D721Med (cell line): ENCODE measurements around the gene DHX16.

Experiments used
- DNase-seq: peaks from one replicate; pipeline ENCODE4 v3.0.0; 2011; ENCODE audit warnings: low spot score; ENCODE audit not compliant: insufficient read length
- FAIRE-seq: peaks from 2 replicates; lab custom pipeline; 2011; peaks lifted over from hg19 to GRCh38; lab: Jason Lieb, UNC
- TF ChIP-seq, protein P1 (sequence below): IDR thresholded peaks from 2 replicates; pipeline ENCODE4 v1.5.1; 2012; ENCODE audit warnings: mild to moderate bottlenecking, control low read depth; ENCODE audit not compliant: insufficient read depth; ENCODE audit errors: missing control alignments

The DHX16 gene

DNA sequence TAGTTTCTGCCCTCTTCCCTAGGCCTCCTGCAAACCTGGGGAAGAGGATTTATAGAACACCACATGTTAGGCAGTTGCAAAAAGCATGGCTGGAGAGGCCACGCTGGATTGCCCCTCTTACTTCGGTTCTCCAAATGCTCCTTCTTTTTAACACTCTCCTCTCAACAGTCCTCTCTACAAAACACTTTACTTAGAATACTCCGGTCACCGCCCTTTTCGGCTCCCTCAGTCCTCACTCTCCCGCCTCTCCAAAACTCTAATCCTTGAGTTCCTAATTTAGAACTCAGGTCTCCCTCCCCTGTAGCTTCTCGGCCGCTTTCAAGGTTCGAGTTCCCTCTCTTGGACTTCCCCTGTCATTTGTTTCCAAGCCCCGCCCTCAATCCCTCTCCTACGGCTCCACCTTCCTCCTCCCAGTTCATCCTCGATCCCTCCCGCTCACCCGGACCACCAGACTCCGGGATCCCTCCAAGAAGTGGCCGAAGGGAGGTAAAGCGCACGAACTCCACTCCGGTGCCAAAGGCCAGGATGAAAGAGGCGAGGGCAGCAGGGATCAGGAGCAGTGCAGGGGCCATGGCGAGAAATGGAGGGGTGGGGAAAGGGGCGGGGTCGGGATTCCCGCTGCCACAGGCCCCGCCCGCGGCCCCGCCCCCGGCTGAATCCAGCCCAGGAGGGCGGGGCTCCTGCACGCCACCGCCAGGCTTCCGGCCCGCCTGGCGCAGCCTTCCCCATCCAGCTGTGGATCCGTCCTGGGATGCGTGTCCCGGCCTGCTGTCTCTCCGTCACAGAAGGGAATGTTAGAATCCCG is 17.8 kb upstream of the DHX16 start, which contains the start of gene NRM:
Gene NRM, minus strand, starts transcription at position 582 of the 805 bp plus-strand sequence. Its CDS starts 10 bp downstream, at position 572.
- FAIRE-seq (no peak), DNase-seq (no peak)
- TF ChIP-seq, protein P1, sequence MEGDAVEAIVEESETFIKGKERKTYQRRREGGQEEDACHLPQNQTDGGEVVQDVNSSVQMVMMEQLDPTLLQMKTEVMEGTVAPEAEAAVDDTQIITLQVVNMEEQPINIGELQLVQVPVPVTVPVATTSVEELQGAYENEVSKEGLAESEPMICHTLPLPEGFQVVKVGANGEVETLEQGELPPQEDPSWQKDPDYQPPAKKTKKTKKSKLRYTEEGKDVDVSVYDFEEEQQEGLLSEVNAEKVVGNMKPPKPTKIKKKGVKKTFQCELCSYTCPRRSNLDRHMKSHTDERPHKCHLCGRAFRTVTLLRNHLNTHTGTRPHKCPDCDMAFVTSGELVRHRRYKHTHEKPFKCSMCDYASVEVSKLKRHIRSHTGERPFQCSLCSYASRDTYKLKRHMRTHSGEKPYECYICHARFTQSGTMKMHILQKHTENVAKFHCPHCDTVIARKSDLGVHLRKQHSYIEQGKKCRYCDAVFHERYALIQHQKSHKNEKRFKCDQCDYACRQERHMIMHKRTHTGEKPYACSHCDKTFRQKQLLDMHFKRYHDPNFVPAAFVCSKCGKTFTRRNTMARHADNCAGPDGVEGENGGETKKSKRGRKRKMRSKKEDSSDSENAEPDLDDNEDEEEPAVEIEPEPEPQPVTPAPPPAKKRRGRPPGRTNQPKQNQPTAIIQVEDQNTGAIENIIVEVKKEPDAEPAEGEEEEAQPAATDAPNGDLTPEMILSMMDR: no peak

DNA sequence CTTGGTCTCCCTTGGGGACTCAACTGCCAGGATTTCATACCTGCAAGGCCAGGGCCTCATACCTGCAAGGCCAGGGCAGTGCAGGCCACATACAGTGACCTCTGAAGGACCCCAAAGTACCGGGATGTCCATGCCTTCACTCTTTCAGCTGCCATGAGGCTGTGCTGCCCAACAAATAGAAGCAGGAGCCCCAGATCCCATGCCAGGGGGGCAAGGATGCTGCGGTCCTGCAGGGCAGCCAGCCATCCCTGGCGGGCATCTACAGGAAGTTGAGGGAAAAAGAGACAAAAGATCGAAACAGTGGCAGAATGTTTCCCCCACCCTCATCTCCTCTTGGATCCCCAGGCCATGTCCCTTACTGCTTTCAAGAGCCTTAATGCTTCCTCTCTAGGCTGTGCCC is 17.2 kb upstream of the DHX16 start:
- FAIRE-seq (no peak), DNase-seq (no peak)
- TF ChIP-seq, protein P1: no peak

- DNase-seq: no peak
- TF ChIP-seq, protein P1: no peak
- no peak for FAIRE-seq
Observed at GRCh38 chr6:30689022-30689865, 16.4 kb upstream of the DHX16 start.

- DNase-seq (no peak), FAIRE-seq (no peak)
- TF ChIP-seq, protein P1: no peak
Observed at GRCh38 chr6:30688569-30688968, 15.8 kb upstream of the DHX16 start.

- DNase-seq (no peak), FAIRE-seq (no peak)
- TF ChIP-seq, protein P1: no peak
Observed at GRCh38 chr6:30687659-30688431, 15.0 kb upstream of the DHX16 start.

DNA sequence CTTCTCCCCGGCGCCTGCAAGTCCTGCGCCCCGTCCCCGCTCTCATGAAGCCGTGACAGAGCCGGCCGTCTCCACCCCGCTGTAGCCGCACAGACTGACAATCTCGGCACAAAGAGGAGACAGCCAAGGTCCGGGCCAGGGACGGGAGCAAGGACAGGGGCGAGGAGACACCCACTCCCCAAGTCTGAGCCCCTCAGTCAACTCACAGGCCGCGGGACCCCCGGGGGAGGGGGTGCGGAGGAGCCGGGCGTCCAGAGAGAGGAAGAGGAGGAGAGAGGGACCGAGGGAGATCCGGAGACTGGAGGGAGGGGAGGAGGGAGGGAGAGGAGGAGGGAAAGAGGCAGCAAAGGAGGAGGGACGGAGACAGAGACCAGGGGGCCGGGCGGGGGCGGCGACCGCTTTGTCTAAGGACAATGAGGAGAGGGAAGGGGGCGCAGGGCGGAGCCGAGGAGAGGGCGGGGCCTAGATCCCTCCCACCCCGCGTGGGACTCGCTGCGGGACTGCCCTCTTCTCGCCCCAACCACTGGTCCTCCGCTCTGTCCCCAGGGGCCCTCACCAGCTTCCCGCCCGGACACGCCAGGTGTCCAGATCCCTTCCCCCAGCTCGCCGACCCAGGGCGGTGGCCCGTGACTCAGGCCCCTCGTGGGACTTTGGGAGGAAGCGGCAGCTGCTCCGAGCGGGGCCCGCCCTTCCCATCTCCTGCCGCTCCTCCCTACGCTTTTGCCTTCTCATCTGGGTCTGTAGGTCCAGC is 14.3 kb upstream of the DHX16 start:
- DNase-seq: no peak
- TF ChIP-seq, protein P1: no peak
- FAIRE-seq: no peak
